ENCODE measurements around the gene ALAD. TPM values are rescaled to one million over a fixed set of nuclear protein-coding genes. Genes with fewer than 3 reads are reported as not detected.

Gene ALAD
- total and polyA plus RNA-seq, 2 of the 13 experiments (the other 11 are each of a cell fraction or from before 2014, with no cell fraction given), result 21.8 to 30.1 TPM

DNA sequence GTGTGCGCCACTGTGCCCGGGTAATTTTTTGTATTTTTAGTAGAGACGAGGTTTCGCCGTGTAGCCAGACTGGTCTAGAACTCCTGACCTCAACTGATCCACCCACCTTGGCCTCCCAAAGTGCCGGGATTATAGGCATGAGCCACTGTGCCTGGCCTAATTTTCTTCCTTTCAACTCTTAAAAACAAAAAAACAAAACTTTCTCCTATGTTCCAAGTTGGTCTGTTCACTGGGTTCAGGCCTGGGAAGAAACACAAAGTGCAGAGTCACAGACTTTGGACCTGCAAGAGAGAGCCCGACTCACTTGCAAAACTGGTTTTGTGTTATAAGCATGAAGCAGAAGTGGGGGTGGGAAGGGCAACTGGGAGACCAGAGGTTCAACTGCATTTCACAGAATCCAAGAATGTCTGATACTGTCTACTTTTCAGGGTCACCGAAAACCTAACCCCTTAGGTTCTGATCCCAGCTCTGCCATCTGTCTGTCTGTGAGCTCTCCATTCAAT lies 19.1 kb downstream of the ALAD start (continued):
- TF ChIP-seq ZNF251 (CRISPR knock-in tag; IDR thresholded peaks at IDR 0.05) (no peak), GATAD2A (CRISPR knock-in tag; IDR thresholded peaks at IDR 0.05) (peak; percentile 92), ZNF816 (CRISPR knock-in tag; IDR thresholded peaks at IDR 0.05; ENCODE audit: borderline replicate concordance) (no peak), SETDB1 (CRISPR knock-in tag; IDR thresholded peaks at IDR 0.05; ENCODE audit: borderline replicate concordance) (no peak), BHLHE40 (IDR thresholded peaks at IDR 0.05; ENCODE audit: low read length) (no peak), SNAI1 (CRISPR knock-in tag; IDR thresholded peaks at IDR 0.05; ENCODE audit: borderline replicate concordance) (no peak), RFX1 (IDR thresholded peaks at IDR 0.05) (no peak), MAF1 (CRISPR knock-in tag; IDR thresholded peaks at IDR 0.05; ENCODE audit: borderline replicate concordance) (no peak), EZH2 (conservative IDR thresholded peaks at IDR 0.05; ENCODE audit: low read depth, low read length) (no peak), SALL1 (CRISPR knock-in tag; IDR thresholded peaks at IDR 0.05) (peak; percentile 73; the same call in 1 of the 2 replicates), KAT8 (CRISPR knock-in tag; IDR thresholded peaks at IDR 0.05) (no peak), ZNF841 (CRISPR knock-in tag; IDR thresholded peaks at IDR 0.05; ENCODE audit: borderline replicate concordance) (no peak), YEATS2 (CRISPR knock-in tag; IDR thresholded peaks at IDR 0.05; ENCODE audit: borderline replicate concordance) (no peak), ZNF883 (CRISPR knock-in tag; IDR thresholded peaks at IDR 0.05; ENCODE audit: not compliant biosample characterization) (no peak)
- TF ChIP-seq, protein P1, sequence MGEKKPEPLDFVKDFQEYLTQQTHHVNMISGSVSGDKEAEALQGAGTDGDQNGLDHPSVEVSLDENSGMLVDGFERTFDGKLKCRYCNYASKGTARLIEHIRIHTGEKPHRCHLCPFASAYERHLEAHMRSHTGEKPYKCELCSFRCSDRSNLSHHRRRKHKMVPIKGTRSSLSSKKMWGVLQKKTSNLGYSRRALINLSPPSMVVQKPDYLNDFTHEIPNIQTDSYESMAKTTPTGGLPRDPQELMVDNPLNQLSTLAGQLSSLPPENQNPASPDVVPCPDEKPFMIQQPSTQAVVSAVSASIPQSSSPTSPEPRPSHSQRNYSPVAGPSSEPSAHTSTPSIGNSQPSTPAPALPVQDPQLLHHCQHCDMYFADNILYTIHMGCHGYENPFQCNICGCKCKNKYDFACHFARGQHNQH (CRISPR knock-in tag; IDR thresholded peaks at IDR 0.05), result peak; percentile 43; the same call in 1 of the 2 replicates
- TF ChIP-seq, protein P2, sequence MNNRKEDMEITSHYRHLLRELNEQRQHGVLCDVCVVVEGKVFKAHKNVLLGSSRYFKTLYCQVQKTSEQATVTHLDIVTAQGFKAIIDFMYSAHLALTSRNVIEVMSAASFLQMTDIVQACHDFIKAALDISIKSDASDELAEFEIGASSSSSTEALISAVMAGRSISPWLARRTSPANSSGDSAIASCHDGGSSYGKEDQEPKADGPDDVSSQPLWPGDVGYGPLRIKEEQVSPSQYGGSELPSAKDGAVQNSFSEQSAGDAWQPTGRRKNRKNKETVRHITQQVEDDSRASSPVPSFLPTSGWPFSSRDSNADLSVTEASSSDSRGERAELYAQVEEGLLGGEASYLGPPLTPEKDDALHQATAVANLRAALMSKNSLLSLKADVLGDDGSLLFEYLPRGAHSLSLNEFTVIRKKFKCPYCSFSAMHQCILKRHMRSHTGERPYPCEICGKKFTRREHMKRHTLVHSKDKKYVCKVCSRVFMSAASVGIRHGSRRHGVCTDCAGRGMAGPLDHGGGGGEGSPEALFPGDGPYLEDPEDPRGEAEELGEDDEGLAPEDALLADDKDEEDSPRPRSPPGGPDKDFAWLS (CRISPR knock-in tag; IDR thresholded peaks at IDR 0.05; ENCODE audit: borderline replicate concordance), result no peak
- TF ChIP-seq, protein P3, sequence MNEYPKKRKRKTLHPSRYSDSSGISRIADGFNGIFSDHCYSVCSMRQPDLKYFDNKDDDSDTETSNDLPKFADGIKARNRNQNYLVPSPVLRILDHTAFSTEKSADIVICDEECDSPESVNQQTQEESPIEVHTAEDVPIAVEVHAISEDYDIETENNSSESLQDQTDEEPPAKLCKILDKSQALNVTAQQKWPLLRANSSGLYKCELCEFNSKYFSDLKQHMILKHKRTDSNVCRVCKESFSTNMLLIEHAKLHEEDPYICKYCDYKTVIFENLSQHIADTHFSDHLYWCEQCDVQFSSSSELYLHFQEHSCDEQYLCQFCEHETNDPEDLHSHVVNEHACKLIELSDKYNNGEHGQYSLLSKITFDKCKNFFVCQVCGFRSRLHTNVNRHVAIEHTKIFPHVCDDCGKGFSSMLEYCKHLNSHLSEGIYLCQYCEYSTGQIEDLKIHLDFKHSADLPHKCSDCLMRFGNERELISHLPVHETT (CRISPR knock-in tag; conservative IDR thresholded peaks at IDR 0.05), result no peak
- TF ChIP-seq, protein P4, sequence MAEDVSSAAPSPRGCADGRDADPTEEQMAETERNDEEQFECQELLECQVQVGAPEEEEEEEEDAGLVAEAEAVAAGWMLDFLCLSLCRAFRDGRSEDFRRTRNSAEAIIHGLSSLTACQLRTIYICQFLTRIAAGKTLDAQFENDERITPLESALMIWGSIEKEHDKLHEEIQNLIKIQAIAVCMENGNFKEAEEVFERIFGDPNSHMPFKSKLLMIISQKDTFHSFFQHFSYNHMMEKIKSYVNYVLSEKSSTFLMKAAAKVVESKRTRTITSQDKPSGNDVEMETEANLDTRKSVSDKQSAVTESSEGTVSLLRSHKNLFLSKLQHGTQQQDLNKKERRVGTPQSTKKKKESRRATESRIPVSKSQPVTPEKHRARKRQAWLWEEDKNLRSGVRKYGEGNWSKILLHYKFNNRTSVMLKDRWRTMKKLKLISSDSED (CRISPR knock-in tag; IDR thresholded peaks at IDR 0.05), result no peak
- TF ChIP-seq, protein P5, sequence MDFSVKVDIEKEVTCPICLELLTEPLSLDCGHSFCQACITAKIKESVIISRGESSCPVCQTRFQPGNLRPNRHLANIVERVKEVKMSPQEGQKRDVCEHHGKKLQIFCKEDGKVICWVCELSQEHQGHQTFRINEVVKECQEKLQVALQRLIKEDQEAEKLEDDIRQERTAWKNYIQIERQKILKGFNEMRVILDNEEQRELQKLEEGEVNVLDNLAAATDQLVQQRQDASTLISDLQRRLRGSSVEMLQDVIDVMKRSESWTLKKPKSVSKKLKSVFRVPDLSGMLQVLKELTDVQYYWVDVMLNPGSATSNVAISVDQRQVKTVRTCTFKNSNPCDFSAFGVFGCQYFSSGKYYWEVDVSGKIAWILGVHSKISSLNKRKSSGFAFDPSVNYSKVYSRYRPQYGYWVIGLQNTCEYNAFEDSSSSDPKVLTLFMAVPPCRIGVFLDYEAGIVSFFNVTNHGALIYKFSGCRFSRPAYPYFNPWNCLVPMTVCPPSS (IDR thresholded peaks at IDR 0.05), result no peak
- TF ChIP-seq, protein P6, sequence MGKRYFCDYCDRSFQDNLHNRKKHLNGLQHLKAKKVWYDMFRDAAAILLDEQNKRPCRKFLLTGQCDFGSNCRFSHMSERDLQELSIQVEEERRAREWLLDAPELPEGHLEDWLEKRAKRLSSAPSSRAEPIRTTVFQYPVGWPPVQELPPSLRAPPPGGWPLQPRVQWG (CRISPR knock-in tag; IDR thresholded peaks at IDR 0.05; ENCODE audit: borderline replicate concordance, low read depth), result no peak
- TF ChIP-seq, protein P7, sequence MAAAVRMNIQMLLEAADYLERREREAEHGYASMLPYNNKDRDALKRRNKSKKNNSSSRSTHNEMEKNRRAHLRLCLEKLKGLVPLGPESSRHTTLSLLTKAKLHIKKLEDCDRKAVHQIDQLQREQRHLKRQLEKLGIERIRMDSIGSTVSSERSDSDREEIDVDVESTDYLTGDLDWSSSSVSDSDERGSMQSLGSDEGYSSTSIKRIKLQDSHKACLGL (CRISPR knock-in tag; IDR thresholded peaks at IDR 0.05), result no peak
- TF ChIP-seq, protein P8, sequence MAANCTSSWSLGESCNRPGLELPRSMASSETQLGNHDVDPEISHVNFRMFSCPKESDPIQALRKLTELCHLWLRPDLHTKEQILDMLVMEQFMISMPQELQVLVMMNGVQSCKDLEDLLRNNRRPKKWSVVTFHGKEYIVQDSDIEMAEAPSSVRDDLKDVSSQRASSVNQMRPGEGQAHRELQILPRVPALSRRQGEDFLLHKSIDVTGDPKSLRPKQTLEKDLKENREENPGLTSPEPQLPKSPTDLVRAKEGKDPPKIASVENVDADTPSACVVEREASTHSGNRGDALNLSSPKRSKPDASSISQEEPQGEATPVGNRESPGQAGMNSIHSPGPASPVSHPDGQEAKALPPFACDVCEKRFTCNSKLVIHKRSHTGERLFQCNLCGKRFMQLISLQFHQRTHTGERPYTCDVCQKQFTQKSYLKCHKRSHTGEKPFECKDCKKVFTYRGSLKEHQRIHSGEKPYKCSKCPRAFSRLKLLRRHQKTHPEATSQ (CRISPR knock-in tag; IDR thresholded peaks at IDR 0.05; ENCODE audit: borderline replicate concordance), result no peak

Measured in HepG2 (cell line).